Naive B cell (primary cell): ENCODE measurements around the gene ESAM. TPM values are rescaled to one million over a fixed set of nuclear protein-coding genes. Genes with fewer than 3 reads are reported as not detected.

Experiments
- ATAC-seq, 2 donors: fragments of 150-1000 bp; cut with Tn5 transposase; 2 replicates each; pipeline ENCODE4 v1.10.0; 2021; ENCODE audit warnings: low read depth in 2 of 2, mild to moderate bottlenecking in 2 of 2, moderate library complexity in 2 of 2
- DNase-seq: peaks from one replicate; pipeline ENCODE4 v3.0.0; 2022
- H3K27ac Mint-ChIP-seq, 6 donors: one replicate each; pipeline ENCODE4 v1.8.0; 2020 to 2022; ENCODE audit warnings: mild to moderate bottlenecking in 6 of 6, mixed read lengths in 6 of 6, moderate library complexity in 5 of 6, inconsistent platforms in 2 of 6
- H3K27me3 Mint-ChIP-seq, 3 donors: one replicate each; pipeline ENCODE4 v1.8.0; 2021 to 2022; ENCODE audit warnings: mixed read lengths in 3 of 3, mild to moderate bottlenecking in 1 of 3
- H3K36me3 Mint-ChIP-seq, 2 donors: one replicate each; pipeline ENCODE4 v1.8.0; 2020 to 2022; ENCODE audit warnings: mixed read lengths in 2 of 2, inconsistent platforms in 1 of 2, mild to moderate bottlenecking in 1 of 2
- H3K4me1 Mint-ChIP-seq, 3 donors: one replicate each; pipeline ENCODE4 v1.8.0; 2020 to 2022; ENCODE audit warnings: mixed read lengths in 3 of 3, inconsistent platforms in 1 of 3, mild to moderate bottlenecking in 1 of 3, moderate library complexity in 1 of 3
- H3K4me3 Mint-ChIP-seq, 8 donors: one replicate each; pipeline ENCODE4 v1.8.0; 2020 to 2022; ENCODE audit warnings: mild to moderate bottlenecking in 8 of 8, mixed read lengths in 8 of 8, moderate library complexity in 8 of 8, inconsistent platforms in 2 of 8
- H3K9me3 Mint-ChIP-seq, 7 donors: one replicate each; pipeline ENCODE4 v1.8.0; 2020 to 2022; ENCODE audit warnings: mixed read lengths in 7 of 7, mild to moderate bottlenecking in 5 of 7, inconsistent platforms in 2 of 7, moderate library complexity in 1 of 7
- polyA plus RNA-seq, 6 donors: library from polyadenylated mRNA; unstranded; fragments of 300-500 nt; fragmentation: Illumina TruSeq; gene quantifications; one replicate each; pipeline ENCODE4 v1.2.3, GENCODE V29; 2021; ENCODE audit warnings: low read depth in 6 of 6

The ESAM gene
- polyA plus RNA-seq, 6 donors from 2014 or later, result 13.6 to 25.3 (median 19.1) TPM

- Mint-ChIP-seq H3K36me3 (no peaks in the 10 kb centered on the region), H3K4me1 (peaks cover 43 to 61% (median 57%) of the 10 kb centered on the region in 3 donors), H3K4me3 (peak overlapping the region; percentile 89 to 100 (median 98)), H3K27ac (peak overlapping the region; percentile 87 to 98 (median 94)), H3K27me3 (peaks cover 0 to 9% (median 7%) of the 10 kb centered on the region in 3 donors), H3K9me3 (no peaks in the 10 kb centered on the region)
- ATAC-seq, result peak; percentile 51 to 55
- DNase-seq, result peak; percentile 54
Observed at GRCh38 chr11:124745835-124746620, 16.1 kb downstream of the ESAM start.

GRCh38 chr11:124745270-124745834 lies 16.7 kb downstream of the ESAM start:
- Mint-ChIP-seq H3K9me3 (no peaks in the 10 kb centered on the region), H3K36me3 (no peaks in the 10 kb centered on the region), H3K4me1 (peaks cover 46 to 60% (median 59%) of the 10 kb centered on the region in 3 donors), H3K27me3 (peaks cover 0 to 9% (median 7%) of the 10 kb centered on the region in 3 donors), H3K4me3 (peak overlapping the region; percentile 70 to 99 (median 84)), H3K27ac (peak overlapping the region in 2 of 6 donors; percentile 47 to 54)
- ATAC-seq (no peak), DNase-seq (no peak)

DNA sequence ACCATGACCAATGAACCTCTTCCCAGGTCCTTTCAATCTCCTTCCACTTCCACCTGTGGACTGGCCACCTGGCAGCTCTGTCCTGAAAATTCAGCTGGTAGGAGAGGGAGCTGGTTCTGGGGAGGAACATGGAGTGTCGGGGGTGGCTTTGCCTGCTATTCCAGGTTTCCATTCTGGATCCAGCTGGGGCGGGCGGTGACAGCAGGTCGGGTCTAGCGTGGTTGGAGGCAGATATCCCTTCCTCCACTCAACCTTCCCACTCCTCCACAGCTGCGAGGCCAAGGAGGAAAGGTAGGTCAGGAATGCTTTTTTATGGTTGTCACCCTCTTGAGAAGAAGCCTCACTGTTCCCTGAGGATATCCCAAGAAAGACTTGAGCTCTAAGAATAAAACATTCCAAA lies 19.0 kb downstream of the ESAM start:
- Mint-ChIP-seq H3K4me3 (peak overlapping the region in 1 of 8 donors; percentile 80), H3K36me3 (no peaks in the 10 kb centered on the region), H3K27ac (no peak overlapping the region), H3K27me3 (peaks cover 0 to 16% (median 7%) of the 10 kb centered on the region in 3 donors), H3K4me1 (peaks cover 33 to 55% (median 47%) of the 10 kb centered on the region in 3 donors), H3K9me3 (no peaks in the 10 kb centered on the region)
- ATAC-seq (no peak), DNase-seq (no peak)

- H3K9me3 Mint-ChIP-seq, result no peaks in the 10 kb centered on the region
- H3K4me3 Mint-ChIP-seq, result peak overlapping the region in 1 of 8 donors; percentile 80
- no peak overlapping the region for H3K27ac Mint-ChIP-seq
- ATAC-seq, result no peak
- no peaks in the 10 kb centered on the region for H3K36me3 Mint-ChIP-seq
- H3K4me1 Mint-ChIP-seq, result peaks cover 33 to 54% (median 42%) of the 10 kb centered on the region in 3 donors
- H3K27me3 Mint-ChIP-seq, result peaks cover 0 to 16% (median 7%) of the 10 kb centered on the region in 3 donors
- DNase-seq, result no peak
Observed at GRCh38 chr11:124742555-124742954, 19.5 kb downstream of the ESAM start.

- Mint-ChIP-seq H3K27ac (peak overlapping the region in 3 of 6 donors; percentile 39 to 80 (median 53)), H3K27me3 (peaks cover 0 to 16% (median 7%) of the 10 kb centered on the region in 3 donors), H3K4me1 (peaks cover 26 to 39% (median 32%) of the 10 kb centered on the region in 3 donors), H3K36me3 (no peaks in the 10 kb centered on the region), H3K4me3 (peak overlapping the region; percentile 84 to 95 (median 91)), H3K9me3 (no peaks in the 10 kb centered on the region)
- ATAC-seq (peak; percentile 67 to 68), DNase-seq (peak; percentile 57)
Observed at GRCh38 chr11:124740277-124740882, 21.7 kb downstream of the ESAM start.

DNA sequence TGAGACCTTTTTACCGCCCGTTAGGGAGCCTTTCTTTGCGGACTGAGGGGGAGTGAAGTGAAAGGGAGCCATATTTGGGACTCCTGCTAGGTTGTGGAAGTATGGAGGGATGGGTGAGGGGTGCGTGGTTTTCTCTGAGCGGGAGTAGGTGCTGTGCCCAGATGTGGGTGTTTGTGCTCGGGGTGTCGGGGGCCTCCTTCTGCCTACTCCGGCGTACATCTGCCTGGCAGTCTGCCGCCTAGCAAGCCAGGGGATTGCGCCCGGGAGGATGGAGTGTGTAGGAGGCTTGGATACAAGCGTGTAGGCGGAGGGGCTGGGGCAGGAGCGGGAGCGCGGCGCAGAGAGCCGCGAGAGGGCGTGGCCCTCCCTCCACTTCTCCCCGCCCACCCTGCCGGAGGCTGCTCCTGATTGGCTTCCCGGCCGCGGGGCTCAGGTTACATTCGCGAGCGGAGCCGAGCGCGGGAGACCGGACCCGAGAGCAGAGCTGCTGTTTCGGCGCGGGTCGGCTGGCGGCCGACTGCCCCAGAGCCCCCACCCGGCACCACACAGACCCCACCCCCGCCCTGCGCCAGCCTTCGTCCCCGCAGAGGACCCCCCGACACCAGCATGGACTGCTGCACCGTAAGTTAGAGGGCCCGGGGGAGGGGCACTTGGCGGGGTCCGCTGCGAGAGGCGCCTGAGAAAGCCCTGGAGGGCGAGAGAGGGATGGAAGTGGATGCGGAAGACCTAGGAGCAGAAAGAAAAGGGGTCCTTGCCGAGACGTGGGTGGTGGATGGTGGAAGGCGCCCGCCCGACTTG lies 22.4 kb downstream of the ESAM start, which contains the start of gene NRGN:
NRGN (plus strand) TSS at position 464 of the 798 bp plus-strand sequence; CDS start at position 607, 143 bp downstream.
- Mint-ChIP-seq H3K27ac (peak within 1 kb of the TSS in 4 of 6 donors; percentile 79 to 86 (median 82)), H3K9me3 (no peaks in the 10 kb centered on the region), H3K27me3 (peaks cover 0 to 16% (median 7%) of the 10 kb centered on the region in 3 donors), H3K36me3 (no peaks in the 10 kb centered on the region), H3K4me3 (peak within 1 kb of the TSS; percentile 84 to 95 (median 91)), H3K4me1 (peaks cover 22 to 32% (median 28%) of the 10 kb centered on the region in 3 donors)
- peak; percentile 87 to 91 for ATAC-seq
- DNase-seq, result peak; percentile 80

- Mint-ChIP-seq H3K4me1 (peaks cover 22 to 31% (median 28%) of the 10 kb centered on the region in 3 donors), H3K27ac (peak overlapping the region in 3 of 6 donors; percentile 79 to 86 (median 79)), H3K27me3 (peaks cover 0 to 16% (median 7%) of the 10 kb centered on the region in 3 donors), H3K4me3 (peak overlapping the region; percentile 84 to 95 (median 91)), H3K36me3 (no peaks in the 10 kb centered on the region), H3K9me3 (no peaks in the 10 kb centered on the region)
- ATAC-seq (no peak), DNase-seq (no peak)
Observed at GRCh38 chr11:124738713-124739478, 23.2 kb downstream of the ESAM start.

GRCh38 chr11:124737638-124738305 lies 24.3 kb downstream of the ESAM start:
- Mint-ChIP-seq H3K4me1 (peaks cover 22 to 31% (median 28%) of the 10 kb centered on the region in 3 donors), H3K4me3 (peak overlapping the region in 2 of 8 donors; percentile 17 to 29), H3K36me3 (no peaks in the 10 kb centered on the region), H3K9me3 (no peaks in the 10 kb centered on the region), H3K27me3 (peaks cover 0 to 16% (median 7%) of the 10 kb centered on the region in 3 donors), H3K27ac (no peak overlapping the region)
- no peak for DNase-seq
- no peak for ATAC-seq

GRCh38 chr11:124736736-124737135 lies 25.4 kb downstream of the ESAM start:
- Mint-ChIP-seq H3K27ac (peak overlapping the region in 1 of 6 donors; percentile 34), H3K27me3 (peaks cover 0 to 13% (median 4%) of the 10 kb centered on the region in 3 donors)

DNA sequence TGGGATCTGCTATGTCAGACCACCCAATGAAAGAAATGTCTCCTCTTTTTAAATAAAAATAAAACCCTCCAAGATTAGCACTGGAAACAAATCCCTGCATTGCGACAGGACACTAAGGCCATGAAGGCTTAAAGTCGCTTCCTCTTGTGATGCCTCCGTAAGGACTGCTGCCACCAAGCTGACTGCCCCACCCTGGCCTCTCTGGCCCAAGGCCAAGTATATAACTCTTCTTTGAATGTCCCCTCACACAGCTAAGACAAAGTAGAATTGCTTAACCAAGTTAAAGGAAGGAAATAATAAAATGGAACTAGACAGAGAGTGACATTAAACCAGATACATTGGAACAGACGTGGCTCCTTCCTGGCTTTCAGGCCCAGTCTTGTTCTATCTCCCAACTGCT lies 29.9 kb downstream of the ESAM start:
- peak overlapping the region in 1 of 6 donors; percentile 65 for H3K27ac Mint-ChIP-seq
- ATAC-seq (no peak), DNase-seq (no peak)
- H3K4me1 Mint-ChIP-seq, result peaks cover 4 to 9% (median 5%) of the 10 kb centered on the region in 3 donors
- no peaks in the 10 kb centered on the region for H3K9me3 Mint-ChIP-seq
- no peaks in the 10 kb centered on the region for H3K27me3 Mint-ChIP-seq
- H3K4me3 Mint-ChIP-seq, result no peak overlapping the region
- H3K36me3 Mint-ChIP-seq, result no peaks in the 10 kb centered on the region

More at GRCh38 chr11:124736736-124737135, 25.4 kb downstream of the ESAM start:
- no peak overlapping the region for H3K4me3 Mint-ChIP-seq
- H3K36me3 Mint-ChIP-seq, result no peaks in the 10 kb centered on the region
- DNase-seq (no peak), ATAC-seq (no peak)
- H3K4me1 Mint-ChIP-seq, result peaks cover 22 to 28% (median 24%) of the 10 kb centered on the region in 3 donors
- no peaks in the 10 kb centered on the region for H3K9me3 Mint-ChIP-seq

- Mint-ChIP-seq H3K9me3 (no peaks in the 10 kb centered on the region), H3K4me3 (no peak overlapping the region), H3K36me3 (no peaks in the 10 kb centered on the region), H3K4me1 (peaks cover 21 to 24% (median 22%) of the 10 kb centered on the region in 3 donors), H3K27me3 (no peaks in the 10 kb centered on the region), H3K27ac (no peak overlapping the region)
- ATAC-seq (no peak), DNase-seq (no peak)
Observed at GRCh38 chr11:124729571-124729970, 32.5 kb downstream of the ESAM start.
